ENCODE results near the gene VEPH1.

GRCh38 chr3:157495846-157496245 is 7.4 kb downstream of the VEPH1 start:
- TF ChIP-seq POLR2A (IDR thresholded peaks at IDR 0.05) = no peak
- TF ChIP-seq, protein P1, sequence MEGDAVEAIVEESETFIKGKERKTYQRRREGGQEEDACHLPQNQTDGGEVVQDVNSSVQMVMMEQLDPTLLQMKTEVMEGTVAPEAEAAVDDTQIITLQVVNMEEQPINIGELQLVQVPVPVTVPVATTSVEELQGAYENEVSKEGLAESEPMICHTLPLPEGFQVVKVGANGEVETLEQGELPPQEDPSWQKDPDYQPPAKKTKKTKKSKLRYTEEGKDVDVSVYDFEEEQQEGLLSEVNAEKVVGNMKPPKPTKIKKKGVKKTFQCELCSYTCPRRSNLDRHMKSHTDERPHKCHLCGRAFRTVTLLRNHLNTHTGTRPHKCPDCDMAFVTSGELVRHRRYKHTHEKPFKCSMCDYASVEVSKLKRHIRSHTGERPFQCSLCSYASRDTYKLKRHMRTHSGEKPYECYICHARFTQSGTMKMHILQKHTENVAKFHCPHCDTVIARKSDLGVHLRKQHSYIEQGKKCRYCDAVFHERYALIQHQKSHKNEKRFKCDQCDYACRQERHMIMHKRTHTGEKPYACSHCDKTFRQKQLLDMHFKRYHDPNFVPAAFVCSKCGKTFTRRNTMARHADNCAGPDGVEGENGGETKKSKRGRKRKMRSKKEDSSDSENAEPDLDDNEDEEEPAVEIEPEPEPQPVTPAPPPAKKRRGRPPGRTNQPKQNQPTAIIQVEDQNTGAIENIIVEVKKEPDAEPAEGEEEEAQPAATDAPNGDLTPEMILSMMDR (IDR thresholded peaks at IDR 0.05) = no peak

All from lower leg skin (tissue), 3 donors.